Measurements from ENCODE around the gene SGIP1.

GRCh38 chr1:66539491-66539890 lies 5.5 kb downstream of the SGIP1 start:
- no peak for TF ChIP-seq POLR2A (IDR thresholded peaks at IDR 0.05)
- TF ChIP-seq CTCF (IDR thresholded peaks at IDR 0.05) = no peak
- no peak for TF ChIP-seq EP300 (IDR thresholded peaks at IDR 0.05)
